Measurements from ENCODE around the gene TRIP13.

- no peak for TF ChIP-seq CTCF (IDR thresholded peaks at IDR 0.05)
- no peak for TF ChIP-seq POLR2A (IDR thresholded peaks at IDR 0.05)
Observed at GRCh38 chr5:965604-966344, 73.1 kb downstream of the TRIP13 start.

Measured in testis (tissue), 2 donors.